Ovary (tissue), 3 donors: ENCODE measurements around the gene MAT2A.
"Not testable (repeated sequence)": the region's sequence is repeated elsewhere in the genome, so short reads cannot be mapped to it uniquely, and the experiment has no call there.

Source experiments
- CTCF ChIP-seq, 3 donors: fragments of 450-650 bp in 2 of 3; fragments of 200-600 bp in 1 of 3; IDR thresholded peaks; one replicate each; pipeline versions ENCODE4 v1.5.1 to v1.8.0; 2016 to 2022; ENCODE audit warnings: antibody characterized with exemption in 3 of 3, mild to moderate bottlenecking in 1 of 3
- POLR2A ChIP-seq: fragments of 450-650 bp; IDR thresholded peaks from one replicate; pipeline ENCODE4 v1.6.1; 2017; ENCODE audit warnings: antibody characterized with exemption, mild to moderate bottlenecking, moderate library complexity
- donor health status: DM: no; HTN: no; CAD: no.

- TF ChIP-seq CTCF (IDR thresholded peaks at IDR 0.05); POLR2A: not testable (repeated sequence)
Measured at GRCh38 chr2:85544915-85545779, 6.2 kb downstream of the MAT2A start.
